Sigmoid colon (tissue), 4 donors: ENCODE measurements around the gene NPAS1.

Source experiments
- EP300 ChIP-seq, 4 donors: sonication (generic); formaldehyde crosslinking; IDR thresholded peaks; one replicate each; pipeline ENCODE4 v1.6.1; 2017; ENCODE audit warnings: antibody characterized with exemption in 4 of 4
- POLR2A ChIP-seq, 2 donors: fragments of 450-650 bp; IDR thresholded peaks; one replicate each; pipeline ENCODE4 v1.6.1; 2016; ENCODE audit warnings: antibody characterized with exemption in 2 of 2, mild to moderate bottlenecking in 2 of 2, moderate library complexity in 2 of 2
- POLR2AphosphoS5 ChIP-seq, 4 donors: sonication (generic); formaldehyde crosslinking; IDR thresholded peaks; one replicate each; pipeline ENCODE4 v1.6.1; 2017; ENCODE audit warnings: antibody characterized with exemption in 4 of 4
- TF ChIP-seq, protein P1 (sequence below), 4 experiments: fragments of 450-650 bp in 3 of 4; fragments of 200-600 bp in 1 of 4; IDR thresholded peaks; one replicate each; pipeline ENCODE4 v1.5.1; 2016 to 2019; ENCODE audit warnings: antibody characterized with exemption in 4 of 4, mild to moderate bottlenecking in 3 of 4, moderate library complexity in 2 of 4

DNA sequence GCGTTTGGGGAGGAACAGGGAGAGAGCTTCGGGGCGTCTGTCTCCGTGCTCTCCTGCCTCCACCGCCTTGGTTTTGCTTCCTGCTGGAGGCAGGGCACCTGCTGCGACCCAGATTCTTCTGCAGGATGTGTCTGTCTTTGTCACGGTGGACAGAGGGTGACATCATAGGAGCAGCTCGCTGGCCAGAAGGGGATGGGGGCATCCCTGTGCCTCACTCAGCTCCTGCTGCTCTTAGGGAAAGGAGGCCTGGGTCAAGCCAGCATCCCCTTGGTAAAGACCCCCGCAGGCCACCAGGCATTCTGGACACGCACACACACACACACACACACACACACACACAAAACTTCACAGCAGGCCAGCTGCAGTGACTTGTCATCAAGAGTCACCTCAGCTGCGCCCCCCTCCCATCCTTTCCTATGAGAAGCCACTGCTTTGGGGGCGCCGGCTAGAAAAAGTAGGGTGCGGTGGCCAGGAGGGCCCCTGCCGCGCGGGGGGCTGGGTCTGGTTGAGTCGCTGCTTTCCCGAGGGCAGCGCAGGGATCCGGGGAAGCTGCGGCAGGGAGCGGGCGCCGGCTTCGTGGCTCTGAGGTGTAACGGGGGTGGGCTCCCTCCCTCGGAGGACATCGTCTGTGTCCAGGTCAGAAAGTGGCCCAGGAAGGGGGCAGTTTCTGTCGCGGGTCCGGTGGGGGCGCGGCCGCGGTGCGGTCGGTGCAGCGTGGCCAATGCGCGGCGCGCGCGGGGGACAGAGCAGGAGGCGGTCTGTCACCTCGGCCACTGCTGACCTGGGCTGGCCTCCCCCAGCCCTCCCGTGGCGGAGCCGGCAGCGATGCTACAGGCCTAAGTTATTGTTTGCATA lies 15.8 kb upstream of the NPAS1 start:
- TF ChIP-seq, protein P1, sequence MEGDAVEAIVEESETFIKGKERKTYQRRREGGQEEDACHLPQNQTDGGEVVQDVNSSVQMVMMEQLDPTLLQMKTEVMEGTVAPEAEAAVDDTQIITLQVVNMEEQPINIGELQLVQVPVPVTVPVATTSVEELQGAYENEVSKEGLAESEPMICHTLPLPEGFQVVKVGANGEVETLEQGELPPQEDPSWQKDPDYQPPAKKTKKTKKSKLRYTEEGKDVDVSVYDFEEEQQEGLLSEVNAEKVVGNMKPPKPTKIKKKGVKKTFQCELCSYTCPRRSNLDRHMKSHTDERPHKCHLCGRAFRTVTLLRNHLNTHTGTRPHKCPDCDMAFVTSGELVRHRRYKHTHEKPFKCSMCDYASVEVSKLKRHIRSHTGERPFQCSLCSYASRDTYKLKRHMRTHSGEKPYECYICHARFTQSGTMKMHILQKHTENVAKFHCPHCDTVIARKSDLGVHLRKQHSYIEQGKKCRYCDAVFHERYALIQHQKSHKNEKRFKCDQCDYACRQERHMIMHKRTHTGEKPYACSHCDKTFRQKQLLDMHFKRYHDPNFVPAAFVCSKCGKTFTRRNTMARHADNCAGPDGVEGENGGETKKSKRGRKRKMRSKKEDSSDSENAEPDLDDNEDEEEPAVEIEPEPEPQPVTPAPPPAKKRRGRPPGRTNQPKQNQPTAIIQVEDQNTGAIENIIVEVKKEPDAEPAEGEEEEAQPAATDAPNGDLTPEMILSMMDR (IDR thresholded peaks at IDR 0.05): no peak
- TF ChIP-seq POLR2AphosphoS5 (IDR thresholded peaks at IDR 0.05) (no peak), POLR2A (IDR thresholded peaks at IDR 0.05) (no peak), EP300 (IDR thresholded peaks at IDR 0.05) (no peak)
